HG02970 (cell line): ENCODE measurements around the gene SPINT2.

Experiments used
- ATAC-seq: cut with Tn5 transposase; IDR thresholded peaks from one replicate; pipeline ENCODE4 v1.9.1; 2021; ENCODE audit warnings: mild to moderate bottlenecking, moderate library complexity, moderate number of reproducible peaks; ENCODE audit not compliant: unreplicated experiment, low FRiP score

Gene SPINT2

GRCh38 chr19:38290631-38291147, 26.3 kb downstream of the SPINT2 start:
- ATAC-seq: no peak

- ATAC-seq: no peak
These were observed 27.5 kb downstream of the SPINT2 start for GRCh38 chr19:38291855-38292254.

- no peak for ATAC-seq
These were observed 28.9 kb downstream of the SPINT2 start for GRCh38 chr19:38293281-38293680.

- ATAC-seq: no peak
These were observed 29.7 kb downstream of the SPINT2 start for GRCh38 chr19:38294090-38294489.

GRCh38 chr19:38298821-38299680, 34.7 kb downstream of the SPINT2 start:
- ATAC-seq: no peak

- no peak for ATAC-seq
These were observed 39.4 kb downstream of the SPINT2 start, which contains the start of gene C19orf33 for GRCh38 chr19:38303517-38304351. Gene C19orf33, plus strand, starts transcription at chr19:38304251. Its CDS starts 11 bp downstream, at chr19:38304262.

GRCh38 chr19:38304352-38304865, 40.0 kb downstream of the SPINT2 start:
- no peak for ATAC-seq

GRCh38 chr19:38304866-38305429, 40.6 kb downstream of the SPINT2 start:
- no peak for ATAC-seq

- no peak for ATAC-seq
These were observed 41.9 kb downstream of the SPINT2 start for GRCh38 chr19:38306236-38306635.

GRCh38 chr19:38307076-38307475, 42.7 kb downstream of the SPINT2 start:
- ATAC-seq: no peak

- ATAC-seq: no peak
These were observed 43.2 kb downstream of the SPINT2 start for GRCh38 chr19:38307597-38307996.

- ATAC-seq: no peak
These were observed 43.8 kb downstream of the SPINT2 start for GRCh38 chr19:38308006-38308766.

- no peak for ATAC-seq
These were observed 44.7 kb downstream of the SPINT2 start for GRCh38 chr19:38308926-38309614.

- no peak for ATAC-seq
These were observed 45.4 kb downstream of the SPINT2 start for GRCh38 chr19:38309615-38310278.

GRCh38 chr19:38310279-38310670, 45.9 kb downstream of the SPINT2 start:
- ATAC-seq: no peak

GRCh38 chr19:38310986-38311385, 46.6 kb downstream of the SPINT2 start:
- ATAC-seq: no peak

- ATAC-seq: peak; percentile 90
These were observed 51.5 kb downstream of the SPINT2 start, which contains the start of gene YIF1B for GRCh38 chr19:38315657-38316476. Gene YIF1B, minus strand, starts transcription at chr19:38315947. Its CDS starts 30 bp downstream, at chr19:38315917.
